GM12865 (cell line): Measurements from ENCODE around the gene AGT.

ENCODE experiments used
- DNase-seq: peaks from one replicate; pipeline ENCODE4 v3.0.0; 2010; ENCODE audit warnings: low read depth
- H3K4me3 ChIP-seq: 2 replicates; pipeline ENCODE4 v1.5.1; 2011; ENCODE audit warnings: mild to moderate bottlenecking, low read depth, low read length, control low read depth
- CTCF ChIP-seq: IDR thresholded peaks from 2 replicates; pipeline ENCODE4 v1.5.1; 2011; ENCODE audit warnings: low read length, control low read depth, low read depth, inconsistent platforms; ENCODE audit not compliant: insufficient read depth; ENCODE audit errors: missing control alignments

The AGT gene

GRCh38 chr1:230713915-230714764 is at the start of gene AGT:
Gene AGT, minus strand, starts transcription at chr1:230714122. Its CDS starts 3,299 bp downstream, at chr1:230710823.
- no peak for TF ChIP-seq CTCF
- DNase-seq = no peak

GRCh38 chr1:230761443-230762167 is 47.7 kb upstream of the AGT start:
- H3K4me3 ChIP-seq = no peak overlapping the region
- DNase-seq = no peak
- no peak for TF ChIP-seq CTCF

More at GRCh38 chr1:230713915-230714764, at the start of gene AGT:
- H3K4me3 ChIP-seq = no peak within 1 kb of the TSS

- no peak for TF ChIP-seq CTCF
- DNase-seq = no peak
Measured at GRCh38 chr1:230760360-230760827, 46.5 kb upstream of the AGT start.

GRCh38 chr1:230759369-230760065 is 45.6 kb upstream of the AGT start:
- H3K4me3 ChIP-seq = no peak overlapping the region
- DNase-seq = no peak
- TF ChIP-seq CTCF = no peak

More at GRCh38 chr1:230760360-230760827, 46.5 kb upstream of the AGT start:
- H3K4me3 ChIP-seq = no peak overlapping the region

- DNase-seq = no peak
- no peak for TF ChIP-seq CTCF
Measured at GRCh38 chr1:230758709-230759368, 44.9 kb upstream of the AGT start.

More at GRCh38 chr1:230758709-230759368, 44.9 kb upstream of the AGT start:
- H3K4me3 ChIP-seq = no peak overlapping the region
